AG09309 (cell line): Measurements from ENCODE around the gene LRRC8D.
"Not testable (repeated sequence)": the region's sequence is repeated elsewhere in the genome, so short reads cannot be mapped to it uniquely, and the experiment has no call there.

Experiments used
- DNase-seq: peaks from one replicate; pipeline ENCODE4 v3.0.0-alpha.2; 2010; ENCODE audit warnings: low read depth
- H3K4me3 ChIP-seq: 2 replicates; pipeline ENCODE4 v1.5.1; 2011; ENCODE audit warnings: mild to moderate bottlenecking, low read depth, low read length, moderate library complexity; ENCODE audit not compliant: control insufficient read depth
- TF ChIP-seq, protein P1 (sequence below): IDR thresholded peaks from 2 replicates; pipeline ENCODE4 v1.5.1; 2011; ENCODE audit warnings: mild to moderate bottlenecking, low read depth, low read length, inconsistent platforms; ENCODE audit not compliant: insufficient read depth, control insufficient read depth; ENCODE audit errors: missing control alignments

The LRRC8D gene

DNA sequence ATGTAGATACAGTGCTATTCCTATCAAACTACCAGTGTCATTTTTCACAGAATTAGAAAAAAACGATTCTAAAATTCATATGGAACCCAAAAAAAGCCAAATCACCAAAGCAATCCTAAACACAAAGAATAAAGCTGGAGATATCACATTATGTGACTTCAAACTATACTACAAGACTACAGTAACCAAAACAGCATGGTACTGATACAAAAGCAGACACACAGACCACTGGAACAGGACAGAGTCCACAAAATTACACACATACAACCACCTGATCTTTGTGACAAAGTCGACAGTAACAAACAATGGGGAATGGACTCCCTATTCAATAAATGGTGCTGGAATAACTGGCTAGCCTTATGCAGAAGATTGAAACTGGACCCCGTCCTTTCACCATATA, 102.7 kb downstream of the LRRC8D start:
- TF ChIP-seq, protein P1, sequence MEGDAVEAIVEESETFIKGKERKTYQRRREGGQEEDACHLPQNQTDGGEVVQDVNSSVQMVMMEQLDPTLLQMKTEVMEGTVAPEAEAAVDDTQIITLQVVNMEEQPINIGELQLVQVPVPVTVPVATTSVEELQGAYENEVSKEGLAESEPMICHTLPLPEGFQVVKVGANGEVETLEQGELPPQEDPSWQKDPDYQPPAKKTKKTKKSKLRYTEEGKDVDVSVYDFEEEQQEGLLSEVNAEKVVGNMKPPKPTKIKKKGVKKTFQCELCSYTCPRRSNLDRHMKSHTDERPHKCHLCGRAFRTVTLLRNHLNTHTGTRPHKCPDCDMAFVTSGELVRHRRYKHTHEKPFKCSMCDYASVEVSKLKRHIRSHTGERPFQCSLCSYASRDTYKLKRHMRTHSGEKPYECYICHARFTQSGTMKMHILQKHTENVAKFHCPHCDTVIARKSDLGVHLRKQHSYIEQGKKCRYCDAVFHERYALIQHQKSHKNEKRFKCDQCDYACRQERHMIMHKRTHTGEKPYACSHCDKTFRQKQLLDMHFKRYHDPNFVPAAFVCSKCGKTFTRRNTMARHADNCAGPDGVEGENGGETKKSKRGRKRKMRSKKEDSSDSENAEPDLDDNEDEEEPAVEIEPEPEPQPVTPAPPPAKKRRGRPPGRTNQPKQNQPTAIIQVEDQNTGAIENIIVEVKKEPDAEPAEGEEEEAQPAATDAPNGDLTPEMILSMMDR = no peak
- no peak overlapping the region for H3K4me3 ChIP-seq
- no peak for DNase-seq

DNA sequence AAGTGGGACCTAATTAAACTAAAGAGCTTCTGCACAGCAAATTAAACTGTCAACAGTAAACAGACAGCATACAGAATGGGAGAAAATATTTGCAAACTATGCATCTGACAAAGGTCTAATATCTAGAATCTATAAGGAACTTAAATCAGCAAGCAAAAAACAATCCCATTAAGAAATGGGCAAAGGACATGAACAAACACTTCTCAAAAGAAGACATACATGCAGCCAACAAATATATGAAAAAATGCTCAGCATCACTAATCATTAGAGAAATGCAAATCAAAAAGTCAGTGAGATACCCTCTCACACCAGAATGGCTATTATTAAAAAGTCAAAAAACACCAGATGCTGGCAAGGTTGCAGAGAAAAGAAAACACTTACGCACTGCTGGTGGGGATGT, 103.2 kb downstream of the LRRC8D start:
- not testable (repeated sequence) for H3K4me3 ChIP-seq

DNA sequence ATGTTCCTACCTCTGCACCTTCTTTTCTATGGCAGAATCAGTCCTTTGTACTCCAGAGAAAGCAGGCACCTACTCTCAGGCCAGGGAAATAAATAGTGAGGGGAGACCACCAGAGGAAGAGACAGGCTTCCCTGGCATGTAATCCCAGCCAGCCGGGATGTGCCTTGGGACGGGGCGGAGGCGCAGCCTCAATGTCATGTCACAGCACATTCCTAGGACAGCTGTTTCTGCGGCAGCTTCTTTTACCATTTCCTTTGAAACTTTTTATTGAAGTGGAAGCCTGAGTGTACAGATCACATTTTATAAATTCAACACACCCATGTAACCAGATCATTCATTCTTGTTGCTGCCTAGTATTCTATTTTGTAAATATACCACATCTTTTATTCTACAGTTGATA, 106.2 kb downstream of the LRRC8D start:
- H3K4me3 ChIP-seq = no peak overlapping the region
- no peak for DNase-seq
- TF ChIP-seq, protein P1 = no peak

More for the DNA sequence above, 103.2 kb downstream of the LRRC8D start:
- DNase-seq = not testable (repeated sequence)

DNA sequence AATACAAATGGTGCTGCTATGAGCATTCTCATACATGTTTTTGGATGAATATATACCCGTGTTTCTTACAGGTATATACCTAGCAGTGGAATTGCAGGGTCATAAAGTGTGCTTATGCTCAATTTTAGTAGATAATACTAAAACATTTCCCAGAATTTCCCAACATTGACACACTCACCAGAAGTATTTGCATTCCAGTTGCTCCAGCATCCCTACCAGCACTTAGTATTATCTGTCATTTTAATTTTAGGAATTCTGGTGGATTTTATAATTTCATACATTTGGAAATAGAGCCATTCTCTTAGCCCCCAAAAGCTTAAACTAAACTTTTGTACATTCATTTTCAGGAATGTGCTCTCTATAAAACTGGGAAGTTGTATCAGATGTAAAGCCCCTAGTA, 106.6 kb downstream of the LRRC8D start:
- TF ChIP-seq, protein P1 = no peak
- no peak for DNase-seq
- no peak overlapping the region for H3K4me3 ChIP-seq

DNA sequence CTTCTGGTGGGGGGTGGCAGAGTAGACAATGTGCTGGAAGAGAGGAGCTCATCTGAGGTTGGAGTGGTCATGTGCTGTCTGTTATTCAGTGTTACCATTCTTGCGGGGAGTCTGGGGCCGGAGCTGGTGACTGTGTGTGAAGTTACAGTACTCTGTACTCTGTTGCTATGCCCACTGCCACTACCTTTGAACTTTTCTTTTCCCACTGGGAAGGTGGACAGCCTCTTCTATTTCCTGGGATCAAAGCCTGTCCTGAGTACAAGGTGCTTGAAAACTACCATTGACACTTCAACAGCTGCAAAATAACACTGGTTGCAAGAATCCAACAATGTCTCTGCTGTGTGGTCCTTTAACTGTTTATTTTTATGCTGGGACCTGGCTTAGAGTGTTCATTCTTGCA, 107.7 kb downstream of the LRRC8D start:
- TF ChIP-seq, protein P1 = no peak
- no peak for DNase-seq
- H3K4me3 ChIP-seq = no peak overlapping the region

DNA sequence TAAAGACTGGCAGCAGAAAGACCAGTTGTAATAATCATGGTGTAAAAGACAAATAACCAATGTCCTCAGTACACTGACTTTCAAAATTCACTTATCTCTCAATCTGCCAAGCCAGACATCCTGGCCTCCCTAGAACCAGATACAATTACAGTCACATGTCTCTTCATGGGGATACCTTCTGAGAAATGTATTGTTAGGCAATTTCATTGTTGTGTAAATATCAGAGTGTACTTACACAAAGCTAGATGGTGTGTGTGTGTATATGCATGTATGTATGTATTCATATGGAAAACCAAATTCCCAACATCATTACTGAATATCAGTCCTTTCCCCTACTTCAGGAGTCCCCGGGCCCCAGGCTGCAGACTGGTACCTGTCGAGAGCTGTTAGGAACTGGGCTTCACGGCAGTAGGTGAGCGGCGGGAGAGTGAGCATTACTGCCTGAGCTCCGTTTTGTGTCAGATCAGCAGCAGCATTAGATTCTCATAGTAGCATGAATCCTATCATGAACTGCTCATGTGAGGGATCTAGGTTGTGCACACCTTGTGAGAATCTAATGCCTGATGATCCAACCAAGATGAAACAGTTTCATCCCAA, 108.7 kb downstream of the LRRC8D start:
- TF ChIP-seq, protein P1 = no peak
- DNase-seq = no peak

DNA sequence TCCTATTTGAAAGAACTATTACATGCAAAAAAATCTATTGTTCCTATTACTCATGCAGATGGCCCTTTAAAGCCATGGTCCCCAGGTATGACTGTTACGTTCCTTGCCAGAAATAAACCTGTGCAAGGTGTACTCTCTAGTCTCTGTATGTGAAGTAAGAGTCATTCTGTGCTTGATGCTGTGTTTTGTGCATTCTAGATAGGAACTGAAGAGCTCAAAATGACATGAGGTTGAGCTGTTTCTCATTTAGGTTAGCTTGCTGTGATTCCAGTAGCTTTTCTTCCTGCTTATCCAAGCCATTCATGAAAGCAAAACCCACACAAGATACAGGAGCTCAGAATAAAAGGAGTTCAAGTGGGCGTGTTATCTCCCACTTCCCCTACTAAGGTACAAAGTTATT, 109.7 kb downstream of the LRRC8D start:
- DNase-seq = no peak
- no peak overlapping the region for H3K4me3 ChIP-seq
- TF ChIP-seq, protein P1 = no peak

More for the DNA sequence above, 108.7 kb downstream of the LRRC8D start:
- no peak overlapping the region for H3K4me3 ChIP-seq
